Measurements from ENCODE around the gene SLC16A6.

SLC16A6 gene

DNA sequence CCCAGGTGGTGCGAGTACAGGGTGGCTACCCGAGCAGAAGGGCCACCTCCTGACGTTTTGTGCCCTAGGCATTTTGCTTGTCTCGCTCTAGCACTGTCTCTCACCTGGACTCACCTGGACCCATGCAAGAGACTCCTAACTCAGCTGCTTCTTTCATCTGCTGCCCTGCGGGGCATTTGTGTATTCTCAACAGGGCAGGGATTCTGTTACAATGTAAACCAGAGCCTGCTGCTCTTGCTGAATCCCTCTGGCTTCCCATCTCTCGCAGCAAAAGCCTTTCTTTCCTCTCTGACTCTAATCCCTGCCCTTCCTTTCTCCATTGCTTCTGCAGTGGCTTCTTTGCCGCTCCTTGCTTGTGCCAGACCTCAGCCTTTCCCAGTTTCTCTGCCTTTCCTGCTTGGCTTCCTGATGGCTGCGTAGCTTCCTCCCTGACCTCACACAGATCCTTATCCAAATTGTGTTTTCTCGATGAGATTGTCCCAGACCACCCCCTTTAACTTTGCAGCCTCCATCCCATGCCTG is 10.6 kb upstream of the SLC16A6 start:
- Histone ChIP-seq H3K4me1 (ENCODE audit: control insufficient read depth in 1 of 2, insufficient read depth in 1 of 2, low read depth in 1 of 2, low read length in 1 of 2) (peaks cover 35 to 37% of the 10 kb centered on the region in 2 experiments), H3K4me3 (ENCODE audit: low read depth in 1 of 2, low read length in 1 of 2) (no peak overlapping the region), H3K27me3 (no peaks in the 10 kb centered on the region), H3K36me3 (no peaks in the 10 kb centered on the region), H3K27ac (peak overlapping the region; percentile 54), H3K9me3 (no peaks in the 10 kb centered on the region)
- TF ChIP-seq, protein P1, sequence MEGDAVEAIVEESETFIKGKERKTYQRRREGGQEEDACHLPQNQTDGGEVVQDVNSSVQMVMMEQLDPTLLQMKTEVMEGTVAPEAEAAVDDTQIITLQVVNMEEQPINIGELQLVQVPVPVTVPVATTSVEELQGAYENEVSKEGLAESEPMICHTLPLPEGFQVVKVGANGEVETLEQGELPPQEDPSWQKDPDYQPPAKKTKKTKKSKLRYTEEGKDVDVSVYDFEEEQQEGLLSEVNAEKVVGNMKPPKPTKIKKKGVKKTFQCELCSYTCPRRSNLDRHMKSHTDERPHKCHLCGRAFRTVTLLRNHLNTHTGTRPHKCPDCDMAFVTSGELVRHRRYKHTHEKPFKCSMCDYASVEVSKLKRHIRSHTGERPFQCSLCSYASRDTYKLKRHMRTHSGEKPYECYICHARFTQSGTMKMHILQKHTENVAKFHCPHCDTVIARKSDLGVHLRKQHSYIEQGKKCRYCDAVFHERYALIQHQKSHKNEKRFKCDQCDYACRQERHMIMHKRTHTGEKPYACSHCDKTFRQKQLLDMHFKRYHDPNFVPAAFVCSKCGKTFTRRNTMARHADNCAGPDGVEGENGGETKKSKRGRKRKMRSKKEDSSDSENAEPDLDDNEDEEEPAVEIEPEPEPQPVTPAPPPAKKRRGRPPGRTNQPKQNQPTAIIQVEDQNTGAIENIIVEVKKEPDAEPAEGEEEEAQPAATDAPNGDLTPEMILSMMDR (IDR thresholded peaks at IDR 0.05), result no peak

- Histone ChIP-seq H3K27ac (no peak overlapping the region), H3K27me3 (no peaks in the 10 kb centered on the region), H3K9me3 (no peaks in the 10 kb centered on the region), H3K4me3 (ENCODE audit: low read depth in 1 of 2, low read length in 1 of 2) (no peak overlapping the region), H3K4me1 (ENCODE audit: control insufficient read depth in 1 of 2, insufficient read depth in 1 of 2, low read depth in 1 of 2, low read length in 1 of 2) (peaks cover 43 to 45% of the 10 kb centered on the region in 2 experiments), H3K36me3 (no peaks in the 10 kb centered on the region)
- TF ChIP-seq, protein P1 (IDR thresholded peaks at IDR 0.05), result no peak
Observed at GRCh38 chr17:68299817-68300216, 8.9 kb upstream of the SLC16A6 start.

- TF ChIP-seq, protein P1 (IDR thresholded peaks at IDR 0.05), result no peak
- no peaks in the 10 kb centered on the region for H3K9me3 ChIP-seq
- H3K27ac ChIP-seq, result peak overlapping the region; percentile 96
- H3K4me1 ChIP-seq (ENCODE audit: control insufficient read depth in 1 of 2, insufficient read depth in 1 of 2, low read depth in 1 of 2, low read length in 1 of 2), result peaks cover 52% of the 10 kb centered on the region in 2 experiments
- no peaks in the 10 kb centered on the region for H3K27me3 ChIP-seq
- H3K4me3 ChIP-seq (ENCODE audit: low read depth in 1 of 2, low read length in 1 of 2), result no peak overlapping the region
- no peaks in the 10 kb centered on the region for H3K36me3 ChIP-seq
Observed at GRCh38 chr17:68298601-68299000, 7.7 kb upstream of the SLC16A6 start.

GRCh38 chr17:68297195-68297594 is 6.3 kb upstream of the SLC16A6 start:
- TF ChIP-seq, protein P1 (IDR thresholded peaks at IDR 0.05), result no peak
- Histone ChIP-seq H3K36me3 (no peaks in the 10 kb centered on the region), H3K27me3 (no peaks in the 10 kb centered on the region), H3K9me3 (no peaks in the 10 kb centered on the region), H3K27ac (peak overlapping the region; percentile 96), H3K4me3 (ENCODE audit: low read depth in 1 of 2, low read length in 1 of 2) (peak overlapping the region in 1 of 2 experiments; percentile 34), H3K4me1 (ENCODE audit: control insufficient read depth in 1 of 2, insufficient read depth in 1 of 2, low read depth in 1 of 2, low read length in 1 of 2) (peaks cover 66% of the 10 kb centered on the region in 2 experiments)

DNA sequence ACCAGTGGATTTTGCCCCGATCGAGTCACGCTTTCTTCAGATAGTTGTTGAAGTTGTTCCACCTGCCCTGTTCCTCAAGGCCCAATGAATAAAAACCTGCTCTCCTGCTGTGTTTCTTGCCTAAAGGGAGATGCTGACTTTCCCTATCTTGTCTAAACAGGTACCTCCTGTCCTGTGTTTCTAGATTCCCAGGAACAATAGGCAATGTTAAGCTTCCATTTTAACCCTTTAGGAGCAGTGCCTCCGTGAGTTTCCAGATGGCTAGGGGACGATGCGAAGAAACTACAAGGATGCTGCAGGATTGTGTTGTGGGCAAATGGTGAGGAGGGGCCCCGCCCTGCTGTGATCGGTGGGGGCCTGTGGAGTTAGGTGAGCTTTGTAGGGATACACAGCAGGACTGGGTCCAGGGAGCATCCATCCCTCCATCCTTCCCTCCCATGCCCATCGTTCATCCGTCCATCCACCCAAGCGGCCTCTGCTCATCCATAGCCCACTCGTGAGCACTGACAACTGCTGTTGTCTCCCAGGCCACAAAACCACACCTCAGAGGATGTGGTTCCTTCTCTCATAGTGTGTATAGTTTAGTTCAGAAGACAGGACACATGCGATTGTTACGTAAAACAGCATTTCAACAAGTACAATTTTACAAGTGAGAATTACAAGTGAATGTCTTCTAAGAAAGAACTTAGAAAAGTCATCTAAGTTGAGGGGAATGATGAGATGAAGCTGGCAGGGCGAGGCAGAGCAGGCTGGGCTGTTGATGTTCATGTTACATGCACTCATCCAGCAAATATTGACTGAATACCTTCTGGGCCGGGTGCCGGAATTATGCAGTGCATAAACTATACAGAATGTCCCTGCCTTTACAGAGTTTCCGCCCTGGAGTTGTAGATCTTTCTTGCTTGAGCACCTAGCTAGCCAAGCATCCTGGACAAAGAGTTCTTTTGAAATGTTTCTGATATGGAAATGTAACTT is 5.6 kb upstream of the SLC16A6 start:
- Histone ChIP-seq H3K9me3 (no peaks in the 10 kb centered on the region), H3K4me1 (ENCODE audit: control insufficient read depth in 1 of 2, insufficient read depth in 1 of 2, low read depth in 1 of 2, low read length in 1 of 2) (peaks cover 68 to 73% of the 10 kb centered on the region in 2 experiments), H3K27ac (peak overlapping the region; percentile 96), H3K27me3 (no peaks in the 10 kb centered on the region), H3K36me3 (no peaks in the 10 kb centered on the region), H3K4me3 (ENCODE audit: low read depth in 1 of 2, low read length in 1 of 2) (peak overlapping the region; percentile 6 to 34)
- TF ChIP-seq, protein P1 (IDR thresholded peaks at IDR 0.05), result no peak
